NCI-H146 treated with DMSO at 0.1 percent for 48 hours (cell line): Measurements from ENCODE around the gene CDPF1.
"Not testable (repeated sequence)": the region's sequence is repeated elsewhere in the genome, so short reads cannot be mapped to it uniquely, and the experiment has no call there.

ENCODE experiments used
- DNase-seq: peaks from one replicate; lab custom pipeline; 2025; ENCODE audit not compliant: unreplicated experiment; lab: John Stamatoyannopoulos, UW

The CDPF1 gene

DNA sequence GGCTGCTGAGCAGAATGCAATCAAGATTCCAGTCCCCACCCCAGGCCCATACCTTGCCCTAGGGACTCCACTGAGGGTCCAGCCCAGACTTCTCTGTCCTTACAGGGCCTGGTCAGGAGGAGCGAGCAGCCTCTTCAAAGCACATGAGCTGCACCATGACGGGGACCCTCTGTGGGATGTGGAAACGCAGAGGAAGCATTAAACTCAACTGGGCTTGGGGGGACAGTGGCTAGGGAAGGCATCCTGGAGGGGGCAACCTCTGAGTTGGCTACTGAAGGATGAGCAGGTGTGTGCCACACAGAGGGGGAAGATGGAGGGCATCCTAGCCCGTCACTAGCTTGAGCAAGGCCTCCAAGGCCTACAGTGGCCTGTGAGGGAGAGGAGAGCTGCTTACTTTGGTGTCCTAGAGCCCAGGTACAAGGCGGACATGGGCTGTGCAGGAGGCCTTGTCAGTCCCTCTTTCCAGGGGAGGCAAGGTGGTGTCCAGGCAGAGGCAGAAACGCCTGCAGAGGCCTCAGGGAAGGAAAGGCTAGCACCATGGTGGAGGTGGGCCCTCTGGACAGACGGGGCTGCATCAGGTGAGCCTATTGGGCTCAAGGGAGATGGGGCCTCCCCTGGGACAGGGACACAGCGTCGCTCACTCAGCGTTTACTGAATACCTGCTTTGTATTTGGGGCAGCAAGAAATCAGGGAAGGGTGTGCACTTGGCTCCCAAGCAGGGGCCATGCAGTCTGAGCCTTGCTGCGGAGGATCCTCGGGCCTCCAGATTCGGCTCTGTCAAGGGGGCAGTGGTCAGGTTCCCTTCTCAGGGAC lies 32.0 kb upstream of the CDPF1 start:
- no peak for DNase-seq

DNA sequence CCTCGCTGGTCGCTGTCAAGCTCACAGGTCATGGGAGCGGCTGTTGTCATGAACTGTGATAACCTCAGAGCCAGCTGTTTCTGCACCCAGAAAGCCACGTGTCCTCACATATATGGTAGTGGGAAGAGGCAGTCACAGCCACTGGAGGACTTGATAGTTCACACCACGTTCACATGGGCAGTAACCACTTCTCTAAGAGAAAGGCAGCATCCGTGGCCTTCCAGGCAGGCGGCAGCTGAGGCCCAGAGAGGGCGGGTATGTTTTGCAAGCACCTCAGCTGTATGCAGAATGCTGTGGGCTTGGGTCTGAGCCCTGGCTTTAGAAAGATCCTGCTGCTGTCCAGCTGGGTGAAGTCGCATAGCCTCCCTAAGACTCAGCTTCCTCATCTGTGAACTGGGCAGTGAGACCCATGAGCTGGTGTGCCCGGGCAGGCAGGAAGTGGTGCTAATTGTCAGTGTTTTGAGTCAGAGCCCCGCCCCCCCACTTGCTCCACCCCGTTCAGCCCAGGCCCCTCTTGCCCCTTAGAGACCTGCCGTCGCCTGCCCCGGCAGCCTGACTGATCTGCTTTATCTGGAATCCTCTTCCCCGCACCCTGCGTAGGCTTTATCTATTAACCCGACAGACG lies 31.0 kb upstream of the CDPF1 start:
- DNase-seq = no peak

DNA sequence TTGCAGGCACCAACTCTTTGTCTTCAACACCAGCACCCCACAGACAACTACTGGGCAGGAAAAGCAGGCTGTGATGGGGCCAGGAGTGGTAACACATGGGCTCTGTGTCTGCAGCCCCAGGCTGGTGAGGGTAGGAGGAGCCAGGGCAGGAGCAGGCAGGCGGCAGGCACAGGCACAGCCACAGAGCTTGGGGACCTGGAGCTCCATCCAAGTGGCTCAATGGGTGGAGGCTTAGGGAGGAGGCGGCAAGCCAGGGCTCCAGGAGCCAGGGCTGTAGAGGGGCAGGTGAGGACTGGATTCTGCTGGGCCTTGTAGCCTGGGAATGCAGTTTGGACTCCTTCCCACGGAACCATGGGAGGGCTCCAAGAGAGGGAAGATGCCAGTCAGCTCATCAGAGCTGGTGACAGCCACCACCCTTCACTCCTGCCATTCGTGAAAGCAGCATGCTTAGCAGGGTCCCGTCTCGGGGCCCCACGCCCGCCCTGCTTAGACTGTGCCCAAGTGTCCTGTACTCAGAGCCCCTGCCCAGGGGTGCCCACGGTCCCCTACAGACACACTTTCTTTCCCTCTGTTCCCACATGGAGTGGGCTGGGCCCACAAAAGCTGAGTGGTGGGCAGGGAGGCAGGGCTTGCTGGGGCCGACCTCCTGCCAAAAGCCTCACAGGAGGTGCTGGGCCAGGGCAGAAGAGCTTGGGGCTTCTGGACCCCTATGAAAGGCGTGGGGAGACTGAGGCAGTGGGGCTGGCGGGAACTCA lies 30.1 kb upstream of the CDPF1 start:
- DNase-seq = no peak

DNA sequence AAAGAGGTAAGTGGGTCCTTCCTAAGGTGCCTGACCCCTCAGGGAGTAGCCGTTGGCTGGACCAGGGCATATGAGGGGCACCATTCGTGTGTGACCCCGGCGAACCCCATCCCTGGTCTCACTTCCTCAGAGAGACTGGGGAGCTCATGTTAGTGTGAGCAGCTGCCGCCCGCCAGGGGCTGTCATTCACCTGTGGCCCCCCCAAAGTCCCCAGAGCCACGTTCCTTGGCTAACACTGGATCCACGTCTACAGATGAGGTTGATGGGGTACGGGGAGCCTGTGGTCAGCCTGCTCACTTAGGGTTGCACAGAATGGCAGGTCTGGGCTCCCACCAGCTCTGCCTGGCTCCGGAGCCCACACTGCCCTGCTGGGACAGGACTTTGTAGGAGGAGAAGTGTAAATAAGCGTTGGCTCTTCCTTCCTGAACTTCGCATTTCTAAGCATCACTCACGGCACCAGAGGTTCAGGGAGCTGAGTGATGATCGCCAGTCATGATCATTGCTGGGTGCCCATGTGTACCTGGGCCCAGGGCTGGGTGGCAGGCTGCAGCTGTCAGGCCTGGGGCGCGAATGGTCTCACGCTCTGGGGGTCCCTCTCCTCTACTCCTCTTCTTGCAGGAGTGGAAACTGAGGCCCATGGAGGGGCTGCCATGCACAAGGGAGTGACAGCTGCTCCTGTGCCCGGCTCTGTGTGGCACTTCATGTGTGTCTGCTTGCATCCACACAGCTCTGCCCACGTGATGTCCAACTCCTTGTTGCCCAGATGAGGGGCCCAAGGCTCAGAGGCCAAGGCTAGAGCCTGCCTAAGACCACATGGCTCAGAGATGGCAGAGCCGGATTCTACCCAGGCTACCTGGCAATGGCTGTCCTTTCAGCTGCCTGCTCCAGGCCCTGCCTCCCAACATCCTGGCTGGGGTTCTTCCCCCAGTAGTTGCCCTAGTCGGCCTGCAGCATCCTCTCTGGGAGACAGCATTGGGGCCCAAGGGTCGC lies 28.9 kb upstream of the CDPF1 start:
- no peak for DNase-seq

DNA sequence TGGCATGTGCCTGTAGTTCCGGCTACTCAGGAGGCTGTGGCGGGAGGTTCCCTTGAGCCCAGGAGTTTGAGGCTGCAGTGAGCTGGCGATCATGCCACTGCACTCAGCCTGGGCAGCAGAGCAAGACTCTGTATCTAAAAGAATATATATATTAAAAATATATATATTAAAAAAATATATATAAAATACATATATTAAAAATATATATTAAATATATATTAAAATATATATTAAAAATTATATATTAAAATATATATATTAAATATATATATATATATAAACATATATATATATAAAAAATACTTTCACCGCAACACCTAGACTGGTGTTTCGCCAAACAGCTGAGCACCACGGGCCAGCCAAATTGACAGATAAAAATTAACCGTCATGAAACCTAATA lies 26.5 kb upstream of the CDPF1 start:
- no peak for DNase-seq

DNA sequence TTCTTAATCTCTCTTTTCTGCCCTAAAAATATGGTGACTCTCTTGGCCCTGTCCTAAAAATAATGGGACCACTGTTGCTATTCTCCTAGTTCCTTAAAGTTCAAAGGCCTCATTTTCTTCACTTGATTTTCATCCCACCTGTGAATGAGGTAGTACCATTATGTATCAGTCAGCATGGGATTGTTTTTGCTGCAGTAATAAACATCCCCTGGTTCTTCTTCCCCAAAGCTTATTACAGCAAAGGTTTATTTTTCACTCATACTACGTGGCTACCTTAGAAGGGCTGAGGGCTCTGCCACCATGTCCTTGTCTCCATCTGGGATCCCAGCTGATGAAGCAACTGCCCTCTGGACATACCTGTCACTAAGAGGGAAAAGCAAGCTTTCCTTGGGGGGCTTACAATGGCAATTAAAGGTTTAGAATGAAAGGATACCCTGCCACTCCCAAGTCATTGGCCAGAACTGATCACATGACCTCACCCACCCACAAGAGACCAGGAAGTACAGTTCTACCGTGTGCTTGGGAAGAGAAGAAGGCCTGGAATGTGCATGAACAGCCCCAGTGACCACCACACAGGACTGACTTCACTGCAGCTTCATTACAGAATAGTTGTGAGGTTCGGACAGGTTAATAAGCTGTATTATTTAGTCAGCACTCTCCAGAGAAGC lies 25.5 kb upstream of the CDPF1 start:
- DNase-seq = no peak

DNA sequence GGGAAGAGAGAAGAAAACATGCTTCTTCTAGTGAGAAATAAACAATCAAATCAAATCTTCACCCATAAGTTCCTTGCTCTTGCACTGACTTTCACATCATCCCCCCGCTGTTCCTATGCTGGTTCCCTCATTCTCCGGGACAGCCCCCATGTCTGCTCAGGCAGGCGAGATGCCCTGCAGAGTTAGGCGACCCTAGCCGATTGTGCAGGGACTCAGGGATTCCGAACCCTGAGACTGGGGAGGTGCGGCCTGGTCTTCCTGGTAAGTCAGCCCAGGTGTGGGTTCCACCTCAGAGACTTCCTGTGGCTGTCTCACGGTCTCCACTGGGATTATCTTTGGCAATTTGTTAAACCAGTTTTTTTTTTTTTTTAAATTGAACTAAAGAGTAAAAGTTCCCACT lies 24.3 kb upstream of the CDPF1 start:
- DNase-seq = no peak

DNA sequence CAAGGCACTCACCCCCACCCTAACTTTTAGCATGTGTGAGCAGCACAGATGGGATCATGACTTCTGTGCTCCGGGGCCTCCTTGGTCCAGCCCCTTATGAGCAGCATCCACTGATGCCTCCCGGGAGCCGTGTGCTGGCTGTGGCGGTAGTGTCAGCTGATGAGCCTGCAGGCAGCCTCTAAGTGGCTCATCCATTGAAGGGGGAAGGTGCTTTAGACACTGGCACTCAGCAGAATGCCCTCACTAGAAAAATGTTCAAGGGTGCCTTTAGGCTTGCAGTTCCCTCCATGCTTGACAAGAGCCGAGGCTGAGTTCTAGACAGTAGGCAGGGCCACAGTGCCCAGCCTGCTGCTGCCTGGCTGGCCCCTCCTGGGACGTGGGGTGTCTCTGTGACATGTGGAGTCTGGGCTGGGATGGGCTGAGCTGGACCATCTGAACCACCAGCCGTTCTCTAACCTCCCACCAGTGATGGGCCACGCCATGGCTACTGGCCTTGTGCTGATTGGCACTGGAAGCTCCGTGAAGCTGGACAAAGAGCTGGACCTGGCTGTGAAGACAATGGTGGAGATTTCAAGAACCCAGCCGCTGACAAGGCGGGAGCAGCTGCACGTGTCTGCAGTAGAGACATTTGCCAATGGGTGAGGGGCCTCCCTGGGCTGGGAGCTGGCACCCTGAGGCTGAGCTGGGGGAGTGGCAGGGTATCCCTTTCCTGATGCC lies 23.5 kb upstream of the CDPF1 start:
- no peak for DNase-seq

DNA sequence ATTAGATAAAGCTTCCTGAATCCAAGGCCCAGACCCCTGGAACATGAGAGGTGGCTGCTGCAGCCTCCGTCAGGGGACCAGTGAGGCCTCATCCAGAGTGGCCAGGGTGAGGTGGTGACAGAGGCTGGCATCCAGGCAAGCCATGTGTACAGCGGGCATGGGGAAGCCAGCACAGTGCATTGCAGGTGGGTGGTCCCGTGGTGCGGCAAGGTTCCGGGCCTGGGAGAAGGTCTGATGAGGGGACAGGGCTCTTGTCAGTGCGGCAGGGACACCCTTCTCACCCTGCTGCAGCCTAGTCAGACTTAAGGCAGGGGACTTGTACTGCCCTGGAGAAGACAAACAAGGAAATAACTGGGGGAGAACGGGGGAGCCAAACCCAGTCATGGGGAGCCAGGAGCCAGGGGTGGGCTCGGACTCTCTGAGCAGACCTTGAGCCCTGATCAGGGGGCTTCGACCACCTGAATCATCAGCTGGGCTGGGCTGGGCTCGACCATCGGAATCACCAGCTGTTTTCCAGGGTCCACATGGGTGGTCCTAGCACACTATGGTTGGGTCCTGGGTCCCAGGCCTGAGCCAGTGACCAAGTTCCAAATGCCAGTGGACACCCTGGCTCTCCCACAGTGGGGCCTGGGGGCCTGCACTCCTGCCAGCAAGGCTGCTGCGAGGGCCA lies 22.8 kb upstream of the CDPF1 start:
- no peak for DNase-seq

DNA sequence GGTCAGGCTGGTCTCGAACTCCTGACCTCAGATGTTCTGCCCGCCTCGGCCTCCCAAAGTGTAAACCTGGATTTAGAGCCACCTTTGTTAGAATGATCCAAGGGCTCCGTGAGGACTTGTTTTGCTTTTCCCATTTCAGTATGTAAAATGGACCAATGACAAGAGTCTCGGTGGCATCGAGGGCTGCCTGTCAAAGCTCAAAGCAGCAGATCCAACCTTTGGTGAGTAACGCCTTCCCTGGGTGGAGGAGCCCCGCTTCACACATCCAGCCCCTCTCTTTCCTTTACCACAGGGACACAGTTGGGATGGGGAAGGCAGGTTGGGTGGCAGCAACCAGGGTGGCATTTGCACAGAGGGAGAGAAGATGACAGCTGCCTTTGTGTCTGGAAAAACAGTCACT lies 22.1 kb upstream of the CDPF1 start:
- DNase-seq = no peak

DNA sequence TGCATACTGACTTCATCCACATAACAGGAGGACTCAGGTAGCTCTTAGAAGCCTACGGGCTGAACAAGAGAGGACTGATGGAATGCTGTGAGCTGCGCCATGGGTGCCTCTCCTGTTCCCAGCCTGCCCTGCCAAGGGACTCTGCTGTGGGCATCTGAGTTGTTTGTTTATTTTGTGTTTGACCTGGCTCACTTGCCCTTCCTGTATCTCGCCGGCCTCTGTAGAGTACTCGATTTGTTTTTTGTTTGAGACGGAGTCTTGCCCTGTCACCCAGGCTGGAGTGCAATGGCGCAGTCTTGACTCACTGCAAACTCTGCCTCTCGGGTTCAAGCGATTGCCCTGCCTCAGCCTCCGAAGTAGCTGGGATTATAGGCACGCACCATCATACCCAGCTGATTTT lies 19.5 kb upstream of the CDPF1 start:
- DNase-seq = no peak

DNA sequence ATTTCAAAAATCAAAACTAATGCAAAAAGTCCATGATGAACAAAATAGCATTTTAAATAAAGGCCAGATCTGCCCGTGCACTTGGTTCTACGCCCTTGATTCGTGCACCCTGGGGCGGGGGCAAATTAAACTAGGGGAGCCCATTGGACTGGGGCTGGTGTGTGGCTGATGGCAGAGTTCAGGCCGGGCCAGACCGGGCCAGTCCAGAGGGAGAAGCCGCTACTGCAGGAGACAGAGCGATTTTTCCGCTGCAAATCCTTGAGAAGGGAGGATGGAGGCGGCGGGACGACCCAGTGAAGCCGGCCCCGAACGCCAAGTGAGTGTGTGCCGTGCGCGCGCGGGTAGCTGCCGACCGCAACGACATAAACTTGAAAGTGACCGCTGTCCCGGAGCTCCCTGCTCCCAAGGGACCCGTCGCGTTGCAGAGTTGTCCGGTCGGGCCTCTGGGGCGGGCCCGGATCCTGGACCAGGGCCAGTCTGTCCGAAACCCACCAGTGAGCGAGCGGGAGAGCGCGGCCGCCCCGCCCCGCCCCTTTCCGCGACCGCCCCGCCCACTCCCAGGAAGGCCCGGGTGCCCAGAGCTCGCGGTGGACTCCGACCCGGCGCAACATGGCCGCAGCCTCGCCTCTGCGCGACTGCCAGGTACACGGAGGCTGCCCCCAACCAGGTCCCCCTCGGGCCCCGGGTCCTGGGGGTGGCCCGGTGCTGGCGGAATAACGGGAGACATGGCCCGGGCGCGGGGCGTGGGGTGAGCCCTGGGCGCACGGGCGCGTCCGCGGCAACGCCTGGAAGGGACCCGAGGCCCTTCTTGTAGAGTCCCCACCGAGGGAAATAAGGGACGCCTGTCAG lies 17.6 kb upstream of the CDPF1 start, which contains the start of gene TTC38:
Gene TTC38, plus strand, starts transcription at position 578 of the 849 bp plus-strand sequence. Its CDS starts 32 bp downstream, at position 610.
- DNase-seq = peak; percentile 16

DNA sequence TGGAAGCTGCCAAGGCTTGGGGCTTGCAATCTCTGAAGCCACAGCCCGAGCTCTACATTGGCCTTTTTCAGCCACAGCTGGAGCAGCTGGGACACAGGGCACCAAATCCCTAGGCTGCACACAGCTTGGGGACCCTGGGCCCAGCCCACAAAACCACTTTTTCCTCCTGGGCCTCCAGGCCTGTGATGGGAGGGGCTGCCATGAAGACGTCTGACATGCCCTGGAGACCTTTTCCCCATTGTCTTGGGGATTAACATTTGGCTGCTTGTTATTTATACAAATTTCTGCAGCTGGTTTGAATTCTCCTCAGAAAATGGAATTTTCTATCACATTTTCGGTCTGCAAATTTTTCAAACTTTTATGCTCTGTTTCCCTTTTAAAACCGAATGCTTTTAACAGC lies 15.5 kb upstream of the CDPF1 start:
- not testable (repeated sequence) for DNase-seq

DNA sequence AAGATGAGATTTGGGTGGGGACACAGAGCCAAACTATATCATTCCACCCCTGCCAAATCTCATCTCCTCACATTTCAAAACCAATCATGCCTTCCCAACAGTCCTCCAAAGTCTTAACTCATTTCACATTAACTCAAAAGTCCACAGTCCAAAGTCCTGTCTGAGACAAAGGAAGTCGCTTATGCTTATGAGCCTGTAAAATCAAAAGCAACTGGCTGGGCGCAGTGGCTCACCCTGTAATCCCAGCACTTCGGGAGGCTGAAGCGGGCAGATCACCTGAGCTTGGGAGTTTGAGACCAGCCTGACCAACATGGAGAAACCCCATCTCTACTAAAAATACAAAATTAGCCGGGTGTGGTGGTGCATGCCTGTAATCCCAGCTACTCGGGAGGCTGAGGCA lies 14.4 kb upstream of the CDPF1 start:
- not testable (repeated sequence) for DNase-seq

DNA sequence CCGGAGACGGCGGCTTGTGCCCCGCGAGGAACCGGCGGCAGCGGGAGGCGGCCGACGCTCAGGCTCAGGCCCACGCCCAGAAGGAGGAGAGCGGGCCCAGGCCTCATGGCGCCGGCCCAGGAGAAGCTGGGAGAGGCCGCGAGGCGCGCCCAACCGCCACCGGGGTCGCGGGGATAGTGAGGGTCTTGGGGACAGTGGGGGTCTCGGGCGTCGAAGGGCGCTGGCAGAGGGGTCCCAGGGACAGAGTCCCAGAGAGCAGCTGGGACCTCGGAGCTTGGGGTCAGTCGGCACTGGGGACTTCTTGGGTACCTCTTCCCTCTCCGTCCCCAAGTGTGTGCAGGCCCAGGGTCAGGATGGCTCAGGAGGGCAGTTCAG lies 13.1 kb upstream of the CDPF1 start, which contains the start of gene PKDREJ:
Gene PKDREJ, minus strand, starts transcription at position 128 of the 375 bp plus-strand sequence. Its CDS starts 21 bp downstream, at position 107.
- no peak for DNase-seq

DNA sequence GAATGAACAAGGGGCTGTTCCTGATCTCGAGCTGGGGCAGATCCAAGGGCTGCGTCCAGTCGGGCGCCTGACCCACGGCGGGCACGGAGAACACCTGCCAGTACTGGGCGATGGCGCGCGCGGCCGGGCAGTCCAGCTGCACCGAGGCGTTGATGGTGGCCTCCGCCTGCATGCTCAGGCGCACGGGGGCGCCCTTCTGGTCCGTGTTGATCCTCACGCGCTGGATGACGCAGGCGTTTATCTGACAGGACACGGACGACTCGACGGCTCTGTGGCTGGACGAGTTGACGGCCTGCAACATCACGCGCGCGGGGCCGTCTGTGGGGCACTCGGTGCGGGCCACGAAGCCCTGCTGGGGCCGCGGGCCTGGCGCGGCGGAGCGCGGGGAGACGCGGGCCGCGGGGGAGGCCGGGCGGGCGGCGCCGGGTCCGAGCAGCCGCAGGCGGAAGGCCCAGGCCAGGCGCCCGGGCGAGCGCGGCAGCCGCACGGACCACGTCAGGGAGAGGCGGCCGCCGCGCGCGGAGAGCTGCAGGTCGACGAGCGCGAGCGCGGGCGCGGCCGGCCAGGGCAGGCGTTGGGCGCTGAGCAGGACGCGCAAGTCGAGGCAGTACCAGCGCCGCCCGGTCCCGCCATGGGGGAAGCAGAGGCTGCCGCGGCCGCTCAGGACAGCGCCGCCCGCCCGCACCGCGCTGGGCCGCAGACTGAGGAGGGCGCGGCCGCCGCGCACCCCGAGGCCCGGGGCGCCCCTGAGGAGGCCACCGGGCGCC lies 12.5 kb upstream of the CDPF1 start:
- no peak for DNase-seq

DNA sequence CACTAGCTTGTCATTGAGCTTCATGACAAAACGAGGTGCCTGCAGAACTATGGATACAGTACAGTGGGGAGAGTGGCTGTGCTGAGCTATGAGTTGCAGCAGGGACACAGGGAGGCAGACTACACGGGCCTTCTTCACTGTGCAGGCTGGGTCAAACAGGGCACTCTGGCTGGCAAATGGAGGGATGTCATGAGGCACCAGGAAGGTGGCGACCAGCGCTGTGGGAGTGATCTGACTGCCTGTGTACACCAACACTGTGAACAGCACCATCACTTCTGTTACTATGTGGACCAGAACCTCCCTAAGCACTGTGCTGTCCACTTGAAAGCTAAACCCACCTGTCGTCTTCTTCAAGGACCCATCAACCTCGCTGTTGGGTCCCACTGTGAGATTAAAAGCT lies 9.9 kb upstream of the CDPF1 start:
- DNase-seq = no peak
